ENCODE data around the gene ABCG5.

ABCG5 gene

GRCh38 chr2:43838560-43839267 is at the start of gene ABCG5, which contains the start of gene ABCG8:
ABCG5 (minus strand) TSS chr2:43838839; CDS start chr2:43838679, 160 bp downstream.
ABCG8 (plus strand) TSS chr2:43838971; CDS start chr2:43839054, 83 bp downstream.
- no peak for FAIRE-seq
- DNase-seq (ENCODE audit: insufficient read length, low spot score), result no peak

GRCh38 chr2:43887176-43887575 is 48.5 kb upstream of the ABCG5 start:
- FAIRE-seq, result no peak
- no peak for DNase-seq (ENCODE audit: insufficient read length, low spot score)

DNA sequence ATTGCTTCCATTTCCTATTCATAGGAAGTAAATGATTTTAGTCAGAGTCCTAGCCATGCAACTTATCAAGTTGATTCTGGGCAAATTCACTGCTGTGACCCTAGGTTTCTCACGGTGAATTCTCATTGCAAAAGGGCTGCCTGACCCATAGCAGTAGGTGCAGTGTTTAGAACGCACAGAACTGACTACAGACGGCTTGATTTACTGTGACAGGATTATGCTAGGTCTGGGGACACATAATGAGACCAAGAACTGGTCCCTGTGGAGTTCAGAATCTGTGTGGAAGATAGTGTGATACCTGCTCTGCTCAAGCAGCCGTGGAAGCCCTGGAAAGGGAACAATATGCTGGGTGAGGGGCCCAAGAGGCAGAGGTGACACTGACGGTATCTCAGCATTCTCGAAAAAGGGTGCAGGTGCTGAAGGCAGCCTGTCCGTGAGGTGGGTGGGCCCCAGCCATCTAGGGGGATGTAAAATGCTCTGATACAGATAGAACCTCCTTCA is 46.5 kb upstream of the ABCG5 start:
- no peak for FAIRE-seq

GRCh38 chr2:43884689-43885088 is 46.0 kb upstream of the ABCG5 start:
- FAIRE-seq, result no peak
- no peak for DNase-seq (ENCODE audit: insufficient read length, low spot score)

More for the DNA sequence above, 46.5 kb upstream of the ABCG5 start:
- DNase-seq (ENCODE audit: insufficient read length, low spot score), result no peak

DNA sequence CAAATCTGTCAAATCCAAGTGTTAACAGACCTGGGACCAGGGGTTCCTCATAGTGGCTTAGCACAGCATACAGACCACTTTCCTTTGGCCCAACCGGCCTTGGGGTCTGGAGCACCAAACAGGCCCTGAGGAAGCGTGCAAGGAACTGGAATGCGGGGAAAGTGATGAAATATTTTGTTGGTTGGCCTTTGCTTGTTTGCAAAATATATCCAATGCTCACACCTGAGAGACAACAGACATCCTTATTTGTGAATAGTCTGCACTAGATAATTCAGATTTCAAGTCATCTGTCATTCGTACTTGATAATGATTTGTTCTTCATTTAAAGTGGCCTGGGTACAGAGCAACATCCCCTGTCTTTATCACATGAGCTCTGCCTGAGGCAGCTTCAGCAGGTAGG is 43.7 kb upstream of the ABCG5 start:
- no peak for DNase-seq (ENCODE audit: insufficient read length, low spot score)
- FAIRE-seq, result no peak

GRCh38 chr2:43880952-43881351 is 42.3 kb upstream of the ABCG5 start:
- DNase-seq (ENCODE audit: insufficient read length, low spot score), result no peak
- no peak for FAIRE-seq

DNA sequence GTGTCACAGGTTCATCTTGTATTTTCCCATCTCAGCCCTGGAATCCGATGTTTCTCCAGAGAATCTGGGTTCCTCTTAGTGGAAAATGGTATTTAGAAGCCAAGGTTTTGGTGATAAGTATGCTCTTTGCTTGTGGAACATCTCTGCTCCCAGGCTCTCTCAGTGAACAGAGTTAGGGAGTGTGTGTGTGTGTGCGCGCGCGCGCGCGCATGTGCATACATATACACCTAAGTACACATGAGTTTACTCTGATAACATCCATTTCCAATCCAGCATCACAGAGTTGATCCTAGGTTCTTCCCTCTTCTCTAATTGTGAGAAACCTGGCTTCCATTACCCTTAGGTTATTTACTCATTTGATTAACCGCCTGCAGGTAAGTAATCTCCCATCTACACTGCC is 41.8 kb upstream of the ABCG5 start:
- DNase-seq (ENCODE audit: insufficient read length, low spot score) (no peak), FAIRE-seq (no peak)

- DNase-seq (ENCODE audit: insufficient read length, low spot score) (no peak), FAIRE-seq (no peak)
Observed at GRCh38 chr2:43879261-43879660, 40.6 kb upstream of the ABCG5 start.

GRCh38 chr2:43877782-43878464 is 39.3 kb upstream of the ABCG5 start:
- FAIRE-seq (peak; percentile 94), DNase-seq (ENCODE audit: insufficient read length, low spot score) (peak; percentile 57)

- no peak for DNase-seq (ENCODE audit: insufficient read length, low spot score)
- no peak for FAIRE-seq
Observed at GRCh38 chr2:43874776-43875451, 36.3 kb upstream of the ABCG5 start.

DNA sequence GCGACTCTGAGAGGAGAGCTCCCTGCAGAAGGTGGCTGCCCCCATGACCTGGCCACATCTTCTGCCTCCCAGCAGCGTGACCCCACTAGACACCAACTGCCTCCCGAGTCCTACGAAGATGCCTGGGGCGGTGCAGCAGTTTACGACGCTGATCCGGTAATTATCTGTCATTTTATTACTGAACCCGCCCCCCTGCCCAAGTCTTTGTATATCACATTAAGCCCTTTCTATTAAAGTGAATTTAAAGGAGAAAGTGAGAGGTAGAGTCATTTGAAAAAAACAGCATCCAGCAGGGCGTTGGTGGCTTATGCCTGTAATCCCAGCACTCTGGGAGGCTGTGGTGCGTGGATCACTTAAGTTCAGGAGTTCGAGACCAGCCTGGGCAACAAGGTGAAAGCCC is 33.5 kb upstream of the ABCG5 start:
- no peak for FAIRE-seq
- DNase-seq (ENCODE audit: insufficient read length, low spot score), result no peak

DNA sequence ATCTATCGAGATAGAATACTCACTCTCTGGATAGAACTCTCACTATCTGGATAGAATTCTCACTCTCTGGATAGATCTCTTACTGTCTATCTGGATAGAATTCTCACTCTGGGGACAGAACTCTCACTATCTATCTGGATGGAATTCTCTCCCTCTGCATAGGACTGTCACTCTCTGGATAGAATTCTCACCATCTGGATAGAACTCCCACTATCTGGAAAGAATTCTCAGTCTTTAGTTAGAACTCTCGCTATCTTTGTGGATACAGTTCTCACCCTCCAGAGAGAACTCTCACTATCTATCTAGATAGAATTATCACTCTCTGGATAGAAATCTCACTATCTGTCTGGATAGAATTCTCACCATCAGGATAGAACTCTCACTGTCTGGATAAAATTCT is 16.7 kb upstream of the ABCG5 start:
- no peak for FAIRE-seq
- DNase-seq (ENCODE audit: insufficient read length, low spot score), result no peak

GRCh38 chr2:43854671-43855070 is 16.0 kb upstream of the ABCG5 start:
- DNase-seq (ENCODE audit: insufficient read length, low spot score) (no peak), FAIRE-seq (no peak)

DNA sequence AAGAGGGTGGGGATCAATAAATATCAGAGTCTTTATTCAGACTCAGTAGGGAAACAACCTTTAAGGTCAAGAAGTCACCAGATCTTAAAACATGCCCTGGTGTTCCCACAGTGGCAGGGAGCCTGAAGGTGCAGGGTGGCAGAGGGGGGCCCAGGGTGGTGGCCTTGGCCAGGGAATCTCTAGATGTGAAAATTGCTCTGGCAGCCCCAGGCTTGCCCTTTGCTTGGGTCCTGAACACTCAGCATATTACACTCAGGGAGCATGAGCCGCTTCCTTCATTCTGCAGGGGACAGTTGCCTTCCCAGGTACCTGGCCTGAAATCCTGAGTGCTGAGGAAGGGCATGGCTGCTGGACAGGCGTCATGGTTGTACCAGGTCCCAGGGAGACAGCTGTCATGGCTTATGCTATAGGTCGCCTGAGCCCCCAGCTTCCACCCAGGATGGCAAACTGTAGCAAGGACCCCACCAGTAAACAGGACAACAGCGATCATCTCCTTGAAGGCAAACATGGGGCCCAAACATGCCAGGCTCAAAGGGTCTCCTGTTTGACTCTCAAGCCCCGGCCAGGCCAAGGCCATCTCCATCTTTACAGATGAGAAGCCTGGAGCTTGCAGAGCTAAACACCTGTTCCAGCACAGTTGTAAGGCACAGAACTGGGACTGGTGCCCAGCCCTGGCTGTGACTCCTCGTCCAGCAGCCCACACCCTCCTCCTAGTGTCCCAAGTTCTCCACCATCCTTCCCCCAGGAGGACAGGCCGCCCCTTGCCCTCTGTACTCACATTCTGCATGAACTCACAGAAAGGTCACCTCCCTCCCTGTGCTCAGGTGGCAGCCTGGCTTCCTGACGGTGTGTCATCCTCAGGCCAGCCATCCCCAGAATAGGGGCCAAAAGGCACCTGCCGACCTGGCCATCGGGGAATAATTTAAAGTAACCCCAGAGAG is 14.8 kb upstream of the ABCG5 start:
- DNase-seq (ENCODE audit: insufficient read length, low spot score), result no peak
- FAIRE-seq, result no peak

GRCh38 chr2:43852196-43852730 is 13.6 kb upstream of the ABCG5 start:
- no peak for DNase-seq (ENCODE audit: insufficient read length, low spot score)
- FAIRE-seq, result no peak

DNA sequence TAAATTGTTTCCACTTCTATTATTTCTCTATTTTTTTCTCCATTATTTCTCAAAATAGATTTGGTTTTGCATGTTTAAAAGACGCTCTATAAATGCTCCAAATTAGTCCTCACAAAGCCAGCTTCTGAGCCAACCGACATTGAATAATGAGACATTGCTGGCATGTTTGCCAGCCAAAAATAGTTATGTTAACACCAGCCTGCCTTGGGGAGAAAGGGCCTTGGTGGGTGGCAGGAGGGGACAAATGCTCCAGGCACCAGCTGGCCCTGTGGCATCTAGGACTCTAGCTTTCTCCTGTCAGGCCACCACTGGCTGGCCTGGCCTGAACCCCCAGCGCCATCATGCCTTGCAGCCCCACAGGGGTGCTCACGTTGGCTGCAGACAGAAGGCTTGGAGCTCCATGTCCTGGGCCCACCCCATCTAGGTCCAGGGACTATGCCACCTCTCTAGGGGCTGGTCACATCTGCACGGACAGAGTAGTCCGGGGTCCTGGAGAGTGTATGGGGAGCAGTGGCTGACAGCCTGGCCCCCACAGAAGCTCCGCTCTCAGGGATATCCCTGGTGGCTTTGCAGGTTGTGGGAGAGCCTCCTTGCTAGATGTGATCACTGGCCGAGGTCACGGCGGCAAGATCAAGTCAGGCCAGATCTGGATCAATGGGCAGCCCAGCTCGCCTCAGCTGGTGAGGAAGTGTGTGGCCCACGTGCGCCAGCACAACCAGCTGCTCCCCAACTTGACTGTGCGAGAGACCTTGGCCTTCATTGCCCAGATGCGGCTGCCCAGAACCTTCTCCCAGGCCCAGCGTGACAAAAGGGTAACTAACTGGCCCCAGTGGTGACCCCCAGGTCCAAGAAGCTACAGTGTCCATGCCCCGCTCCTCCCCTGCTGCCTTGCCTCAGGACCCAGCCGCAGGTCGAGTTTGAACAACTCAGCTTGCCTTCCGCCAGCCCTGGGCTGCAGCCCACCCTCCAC is 12.7 kb upstream of the ABCG5 start:
- DNase-seq (ENCODE audit: insufficient read length, low spot score) (no peak), FAIRE-seq (no peak)

GRCh38 chr2:43848214-43848613 is 9.6 kb upstream of the ABCG5 start:
- no peak for FAIRE-seq

GRCh38 chr2:43846140-43846793 is 7.6 kb upstream of the ABCG5 start:
- no peak for FAIRE-seq
- DNase-seq (ENCODE audit: insufficient read length, low spot score), result no peak

More at GRCh38 chr2:43848214-43848613, 9.6 kb upstream of the ABCG5 start:
- no peak for DNase-seq (ENCODE audit: insufficient read length, low spot score)

Data from GM19239 (cell line).